Stimulated activated CD4-positive, alpha-beta T cell treated with anti-CD3 and anti-CD28 coated beads, Interleukin-4, amount 100 ng/mL, for 48 hours (primary cell): Measurements from ENCODE around the gene MRPL21.

Experiments
- DNase-seq, 2 donors: peaks; one replicate each; pipeline ENCODE4 v3.0.0-alpha.2; 2020; ENCODE audit warnings: low read depth in 2 of 2

MRPL21 gene

GRCh38 chr11:68841718-68842426, 61.8 kb downstream of the MRPL21 start, which contains the start of gene CPT1A:
Gene CPT1A, minus strand, starts transcription at chr11:68841916. Its CDS starts 26,442 bp downstream, at chr11:68815474.
- peak; percentile 63 for DNase-seq
